Progenitor cell of endocrine pancreas (in vitro differentiated cells): ENCODE data around the gene ZNF783. TPM values are rescaled to one million over a fixed set of nuclear protein-coding genes. Genes with fewer than 3 reads are reported as not detected.
"Not testable (repeated sequence)": the region's sequence is repeated elsewhere in the genome, so short reads cannot be mapped to it uniquely, and the experiment has no call there.

ENCODE experiments used
- DNase-seq: peaks from one replicate; pipeline ENCODE4 v3.0.0; 2021; ENCODE audit warnings: low spot score; ENCODE audit not compliant: unreplicated experiment
- H3K27ac Mint-ChIP-seq: 2 replicates; pipeline ENCODE4 v1.8.0; 2021; ENCODE audit warnings: mild to moderate bottlenecking, moderate library complexity, mixed read lengths
- H3K27me3 Mint-ChIP-seq: 2 replicates; pipeline ENCODE4 v1.8.0; 2021; ENCODE audit warnings: mixed read lengths
- H3K36me3 Mint-ChIP-seq: 2 replicates; pipeline ENCODE4 v1.8.0; 2022; ENCODE audit warnings: mixed read lengths; ENCODE audit not compliant: insufficient read depth
- H3K4me1 Mint-ChIP-seq: 2 replicates; pipeline ENCODE4 v1.8.0; 2021; ENCODE audit warnings: low read depth, mixed read lengths
- H3K4me3 Mint-ChIP-seq: 2 replicates; pipeline ENCODE4 v1.8.0; 2021; ENCODE audit warnings: low read depth, mild to moderate bottlenecking, moderate library complexity, mixed read lengths
- H3K9me3 Mint-ChIP-seq: 2 replicates; pipeline ENCODE4 v1.8.0; 2021; ENCODE audit warnings: low read depth, mixed read lengths
- total RNA-seq: library from RNA; stranded (reverse); gene quantifications from 2 replicates; pipeline ENCODE4 v1.2.1, GENCODE V29; 2021
- TF ChIP-seq, protein P1 (sequence below): fragments of 200-600 bp; sonication (generic); IDR thresholded peaks from one replicate; pipeline ENCODE4 v1.5.0; 2021; ENCODE audit warnings: antibody characterized with exemption, mild to moderate bottlenecking; ENCODE audit not compliant: unreplicated experiment

Gene ZNF783
- total RNA-seq, 1 donor from 2014 or later: 18.5 TPM

DNA sequence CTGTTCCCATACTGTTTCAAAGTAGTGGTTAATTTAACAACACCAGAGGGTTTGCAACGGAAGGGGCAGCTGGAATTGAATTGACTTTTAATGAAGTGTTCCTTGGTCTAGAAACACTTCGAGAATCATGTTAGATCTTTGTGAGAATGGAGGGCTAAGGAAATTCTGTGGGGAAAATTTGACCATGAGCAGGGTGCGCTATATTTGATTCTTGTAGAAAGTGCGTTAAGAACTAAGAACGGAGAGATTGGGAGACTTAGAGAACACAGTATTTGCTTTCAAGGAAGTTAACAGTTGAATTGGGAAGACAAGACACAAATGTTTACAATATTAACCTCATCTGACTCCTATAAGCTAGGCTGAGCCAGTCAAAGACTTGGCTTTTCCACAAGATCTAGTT, 21.4 kb upstream of the ZNF783 start:
- TF ChIP-seq, protein P1, sequence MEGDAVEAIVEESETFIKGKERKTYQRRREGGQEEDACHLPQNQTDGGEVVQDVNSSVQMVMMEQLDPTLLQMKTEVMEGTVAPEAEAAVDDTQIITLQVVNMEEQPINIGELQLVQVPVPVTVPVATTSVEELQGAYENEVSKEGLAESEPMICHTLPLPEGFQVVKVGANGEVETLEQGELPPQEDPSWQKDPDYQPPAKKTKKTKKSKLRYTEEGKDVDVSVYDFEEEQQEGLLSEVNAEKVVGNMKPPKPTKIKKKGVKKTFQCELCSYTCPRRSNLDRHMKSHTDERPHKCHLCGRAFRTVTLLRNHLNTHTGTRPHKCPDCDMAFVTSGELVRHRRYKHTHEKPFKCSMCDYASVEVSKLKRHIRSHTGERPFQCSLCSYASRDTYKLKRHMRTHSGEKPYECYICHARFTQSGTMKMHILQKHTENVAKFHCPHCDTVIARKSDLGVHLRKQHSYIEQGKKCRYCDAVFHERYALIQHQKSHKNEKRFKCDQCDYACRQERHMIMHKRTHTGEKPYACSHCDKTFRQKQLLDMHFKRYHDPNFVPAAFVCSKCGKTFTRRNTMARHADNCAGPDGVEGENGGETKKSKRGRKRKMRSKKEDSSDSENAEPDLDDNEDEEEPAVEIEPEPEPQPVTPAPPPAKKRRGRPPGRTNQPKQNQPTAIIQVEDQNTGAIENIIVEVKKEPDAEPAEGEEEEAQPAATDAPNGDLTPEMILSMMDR: no peak
- H3K4me1 Mint-ChIP-seq: peaks cover 17% of the 10 kb centered on the region
- H3K27ac Mint-ChIP-seq: peak overlapping the region; percentile 12
- no peak for DNase-seq
- H3K27me3 Mint-ChIP-seq: peaks cover 20% of the 10 kb centered on the region
- H3K9me3 Mint-ChIP-seq: peaks cover 6% of the 10 kb centered on the region
- peak overlapping the region; percentile 98 for H3K4me3 Mint-ChIP-seq
- H3K36me3 Mint-ChIP-seq: peaks cover 9% of the 10 kb centered on the region

DNA sequence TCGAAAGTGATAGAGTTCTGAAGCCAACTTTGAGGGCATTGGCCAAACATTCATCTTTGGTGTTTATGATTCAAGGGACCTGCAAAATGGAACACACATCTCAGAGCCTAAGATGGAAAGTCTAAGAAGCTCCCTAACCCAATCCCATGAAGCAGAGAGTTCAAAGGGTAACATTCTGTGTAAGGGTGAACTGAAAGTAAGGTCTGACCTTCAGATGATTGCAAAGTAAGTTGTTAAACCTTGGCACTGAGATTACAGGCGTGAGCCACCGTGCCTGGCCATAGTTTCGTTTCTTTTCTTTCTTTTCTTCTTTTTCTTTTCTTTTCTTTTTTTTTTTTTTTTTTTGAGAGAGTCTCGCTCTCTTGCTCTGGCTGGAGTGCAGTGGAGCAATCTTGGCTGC, 20.3 kb upstream of the ZNF783 start:
- Mint-ChIP-seq H3K36me3 (peaks cover 9% of the 10 kb centered on the region), H3K4me1 (peaks cover 17% of the 10 kb centered on the region), H3K9me3 (peaks cover 6% of the 10 kb centered on the region), H3K4me3 (peak overlapping the region; percentile 51), H3K27ac (no peak overlapping the region), H3K27me3 (peaks cover 16% of the 10 kb centered on the region)
- no peak for DNase-seq
- TF ChIP-seq, protein P1: no peak

DNA sequence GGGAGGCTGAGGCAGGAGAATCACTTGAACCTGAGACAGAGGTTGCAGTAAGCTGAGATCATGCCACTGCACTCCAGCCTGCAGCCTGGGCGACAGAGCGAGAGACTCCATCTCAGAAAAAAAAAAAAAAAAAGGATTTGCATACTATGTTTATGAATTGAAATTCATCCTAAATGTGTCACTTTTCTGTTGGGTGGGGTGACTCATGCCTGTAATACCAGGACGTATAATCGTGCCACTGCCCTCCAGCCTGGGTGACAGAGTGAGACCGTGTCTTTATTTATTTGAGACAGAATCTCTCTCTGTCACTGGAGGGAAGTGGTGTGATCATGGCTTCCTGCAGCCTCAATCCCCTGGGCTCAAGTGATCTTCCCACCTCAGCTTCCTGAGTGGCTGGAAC, 16.8 kb upstream of the ZNF783 start:
- TF ChIP-seq, protein P1: no peak
- Mint-ChIP-seq H3K4me3 (no peak overlapping the region), H3K36me3 (peaks cover 9% of the 10 kb centered on the region), H3K4me1 (peaks cover 8% of the 10 kb centered on the region), H3K9me3 (peaks cover 6% of the 10 kb centered on the region), H3K27me3 (no peaks in the 10 kb centered on the region), H3K27ac (no peak overlapping the region)
- no peak for DNase-seq

DNA sequence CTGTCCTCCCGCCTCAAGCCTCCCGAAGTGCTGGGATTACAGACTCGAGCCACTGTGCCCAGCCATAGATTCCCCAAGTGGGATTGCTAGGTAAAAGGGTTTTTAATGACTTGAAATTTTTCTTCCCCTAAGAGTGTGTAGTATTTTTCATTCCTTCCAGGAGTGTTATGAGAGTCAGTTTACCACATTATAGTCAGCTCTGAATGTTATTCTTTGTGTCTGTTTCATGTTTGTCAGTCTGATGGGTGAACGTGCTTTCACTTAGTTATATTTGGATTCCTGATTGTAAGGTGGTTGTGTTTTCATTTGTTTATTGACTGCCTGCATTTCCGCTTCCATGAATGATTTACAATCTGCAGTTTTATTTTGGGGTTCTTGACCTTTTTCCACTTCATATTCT, 16.3 kb upstream of the ZNF783 start:
- no peak for DNase-seq
- TF ChIP-seq, protein P1: no peak
- Mint-ChIP-seq H3K9me3 (peaks cover 6% of the 10 kb centered on the region), H3K27ac (no peak overlapping the region), H3K27me3 (no peaks in the 10 kb centered on the region), H3K4me1 (peaks cover 4% of the 10 kb centered on the region), H3K36me3 (peaks cover 9% of the 10 kb centered on the region), H3K4me3 (no peak overlapping the region)

DNA sequence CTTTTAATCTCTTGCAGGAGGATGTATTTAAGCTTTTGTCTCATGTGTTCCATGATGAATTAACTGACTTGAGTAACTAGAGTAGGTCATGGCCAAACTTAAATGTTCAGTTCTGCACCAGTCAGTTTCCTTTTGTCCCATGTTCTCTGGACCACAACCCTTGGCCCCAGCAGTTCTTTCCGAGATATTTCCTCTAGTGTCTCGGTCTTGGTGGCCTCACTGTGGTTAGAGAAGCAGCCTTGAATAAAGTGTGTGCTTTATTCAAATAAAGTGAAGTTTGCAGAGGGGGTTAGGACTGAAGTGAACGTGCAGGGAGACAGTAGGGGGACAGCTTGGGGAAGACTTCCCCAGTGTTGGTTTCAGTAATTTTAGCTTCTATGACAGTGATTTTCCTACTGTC, 13.2 kb upstream of the ZNF783 start:
- Mint-ChIP-seq H3K4me1 (no peaks in the 10 kb centered on the region), H3K9me3 (no peaks in the 10 kb centered on the region), H3K27me3 (no peaks in the 10 kb centered on the region), H3K27ac (no peak overlapping the region), H3K36me3 (peaks cover 4% of the 10 kb centered on the region), H3K4me3 (no peak overlapping the region)
- TF ChIP-seq, protein P1: no peak
- no peak for DNase-seq

DNA sequence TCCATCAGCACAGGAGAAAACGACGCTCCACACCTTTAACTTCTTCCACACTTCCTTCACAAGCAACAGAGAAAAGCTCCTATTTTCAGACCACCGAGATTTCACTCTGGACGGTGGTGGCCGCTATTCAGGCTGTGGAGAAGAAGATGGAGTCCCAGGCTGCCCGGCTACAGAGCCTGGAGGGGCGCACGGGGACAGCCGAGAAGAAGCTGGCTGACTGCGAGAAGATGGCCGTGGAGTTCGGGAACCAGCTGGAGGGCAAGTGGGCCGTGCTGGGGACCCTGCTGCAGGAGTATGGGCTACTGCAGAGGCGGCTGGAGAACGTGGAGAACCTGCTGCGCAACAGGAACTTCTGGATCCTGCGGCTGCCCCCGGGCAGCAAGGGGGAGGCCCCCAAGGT, 11.8 kb upstream of the ZNF783 start:
- H3K9me3 Mint-ChIP-seq, H3K4me3 Mint-ChIP-seq, H3K27ac Mint-ChIP-seq, H3K27me3 Mint-ChIP-seq, H3K36me3 Mint-ChIP-seq, DNase-seq, H3K4me1 Mint-ChIP-seq: not testable (repeated sequence)

DNA sequence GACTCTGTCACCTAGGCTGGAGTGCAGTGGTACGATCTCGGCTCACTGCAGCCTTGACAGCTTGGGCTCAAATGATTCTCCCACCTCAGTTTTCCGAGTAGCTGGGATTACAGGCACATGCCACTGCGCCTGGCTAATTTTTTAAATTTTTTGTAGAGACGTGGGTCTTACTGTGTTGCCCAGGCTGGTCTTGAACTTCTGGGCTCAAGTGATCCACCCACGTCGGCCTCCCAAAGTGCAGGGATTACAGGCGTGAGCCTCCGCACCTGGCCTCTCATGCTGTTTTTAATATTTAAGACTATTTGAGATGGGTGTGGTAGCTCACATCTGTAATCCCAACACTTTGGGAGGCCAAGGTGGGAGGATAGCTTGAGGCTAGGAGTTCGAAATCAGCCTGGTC, 10.5 kb upstream of the ZNF783 start:
- not testable (repeated sequence) for DNase-seq, H3K36me3 Mint-ChIP-seq, H3K27me3 Mint-ChIP-seq, H3K9me3 Mint-ChIP-seq, H3K4me1 Mint-ChIP-seq, H3K27ac Mint-ChIP-seq, H3K4me3 Mint-ChIP-seq
